Kidney capillary endothelial cell (primary cell): ENCODE results near the gene KRT80.
A peak's percentile ranks its signal among the peaks of the same experiment; 100 is the strongest.

ENCODE experiments used
- DNase-seq: peaks from one replicate; pipeline ENCODE4 v3.0.0-alpha.2; 2018; ENCODE audit warnings: low spot score

KRT80 gene

GRCh38 chr12:52130711-52131110 lies 61.1 kb downstream of the KRT80 start:
- no peak for DNase-seq

DNA sequence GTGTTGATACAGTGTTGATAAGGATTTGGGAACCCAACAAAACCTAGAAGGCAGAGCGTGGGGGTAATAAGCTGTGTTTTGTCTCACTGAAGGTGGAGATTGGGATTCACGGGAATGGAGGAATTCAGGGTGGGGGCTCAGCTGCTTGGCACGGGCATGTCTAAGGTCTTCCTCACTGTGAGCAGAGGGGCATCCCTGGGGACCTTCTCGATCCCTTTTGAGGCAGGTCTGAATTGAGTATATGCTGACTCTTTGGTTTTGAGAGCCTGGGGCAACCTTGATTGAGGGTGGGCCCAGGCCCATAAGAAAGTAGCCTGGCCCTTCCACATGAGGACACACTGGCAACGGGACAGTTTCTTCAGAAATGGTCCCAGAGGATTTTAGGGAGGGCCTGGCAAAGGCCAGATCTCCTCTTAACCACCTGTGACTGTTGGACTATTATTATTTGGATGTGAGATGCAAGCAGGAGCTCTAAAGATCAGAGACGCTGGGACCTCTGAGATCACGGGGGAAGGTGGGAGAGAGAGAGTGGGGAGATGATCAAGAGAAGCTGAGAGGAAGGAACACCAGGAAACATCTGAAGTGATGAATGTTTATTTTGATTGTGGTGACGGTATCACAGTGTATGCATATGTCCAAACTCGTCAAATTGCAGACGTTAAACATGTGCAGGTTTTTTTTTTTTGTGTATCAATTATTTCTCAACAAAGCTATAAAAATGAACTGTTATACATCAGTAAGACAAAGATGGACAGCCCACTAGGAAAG lies 63.9 kb downstream of the KRT80 start:
- DNase-seq: no peak

DNA sequence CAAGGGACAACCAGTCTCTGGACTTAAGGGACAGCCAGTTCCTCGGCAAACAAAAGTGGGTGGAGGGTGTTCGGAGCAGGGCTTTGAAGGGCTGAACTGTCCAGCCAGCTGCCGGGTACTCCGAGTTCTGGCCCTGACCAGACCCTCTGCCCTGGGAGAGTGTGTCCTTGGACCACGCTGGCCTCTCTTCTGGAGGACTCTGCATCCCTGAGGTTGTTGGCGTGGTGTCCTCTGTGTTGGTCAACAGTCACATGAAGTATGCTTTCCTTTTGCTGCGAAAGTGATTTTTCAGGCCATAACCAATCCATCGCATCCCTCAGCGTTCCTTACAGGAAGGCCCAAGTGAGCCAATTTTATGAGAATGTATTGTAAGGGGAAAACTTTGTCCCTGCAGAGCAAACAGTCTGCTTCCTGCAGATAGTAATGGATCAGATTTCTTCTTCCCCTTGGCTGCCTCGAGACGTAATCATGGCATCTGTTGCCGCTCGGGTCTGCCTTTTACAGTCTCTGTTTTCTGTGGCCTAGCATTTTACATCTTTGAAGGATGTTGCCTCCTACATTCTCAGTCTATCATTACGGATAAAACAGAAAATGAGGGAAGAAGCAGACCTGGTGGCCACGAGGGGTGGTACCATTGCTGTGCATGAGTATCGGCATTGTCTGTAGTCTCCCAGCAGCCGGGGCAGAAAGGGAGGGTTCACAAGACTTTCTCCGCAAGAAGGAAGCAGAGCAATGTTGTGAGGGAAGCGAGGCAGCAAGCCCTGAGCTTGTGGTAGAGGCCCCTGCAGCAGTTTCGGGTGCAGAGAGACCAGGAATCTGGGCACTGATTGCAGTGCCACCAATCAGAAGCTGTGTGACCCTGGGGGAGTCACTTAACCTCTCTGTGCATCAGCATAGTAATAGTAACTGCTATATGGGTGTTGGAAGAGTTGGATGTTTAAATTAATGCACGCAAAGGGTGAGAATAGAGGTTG lies 64.9 kb downstream of the KRT80 start:
- peak; percentile 46 for DNase-seq

DNA sequence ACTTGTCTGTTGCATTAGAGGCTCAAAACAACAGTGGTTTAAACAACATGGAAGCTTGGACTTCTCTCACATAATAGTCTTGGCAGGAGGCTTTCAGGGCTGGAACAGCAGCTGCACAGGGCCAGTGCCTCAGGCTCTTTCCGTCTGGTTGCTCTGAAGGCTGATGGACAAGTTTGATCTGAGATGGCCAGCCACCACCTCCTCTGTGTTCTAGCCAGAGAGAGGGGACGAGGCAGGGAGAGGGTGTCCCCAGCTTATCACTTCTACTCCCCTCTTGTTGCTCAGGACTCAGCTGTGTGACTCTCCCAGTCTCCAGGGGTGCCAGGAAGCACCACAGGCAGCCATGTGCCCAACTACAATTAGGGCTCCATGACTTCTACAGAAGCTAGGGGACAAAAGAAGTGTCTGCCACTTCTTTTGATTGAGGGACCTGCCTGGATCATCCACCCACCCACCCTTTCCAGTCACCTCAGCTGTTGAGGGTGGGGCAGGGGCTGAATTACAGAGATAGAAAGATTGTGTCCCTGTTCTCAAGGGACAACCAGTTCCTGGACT lies 65.7 kb downstream of the KRT80 start:
- DNase-seq: no peak

DNA sequence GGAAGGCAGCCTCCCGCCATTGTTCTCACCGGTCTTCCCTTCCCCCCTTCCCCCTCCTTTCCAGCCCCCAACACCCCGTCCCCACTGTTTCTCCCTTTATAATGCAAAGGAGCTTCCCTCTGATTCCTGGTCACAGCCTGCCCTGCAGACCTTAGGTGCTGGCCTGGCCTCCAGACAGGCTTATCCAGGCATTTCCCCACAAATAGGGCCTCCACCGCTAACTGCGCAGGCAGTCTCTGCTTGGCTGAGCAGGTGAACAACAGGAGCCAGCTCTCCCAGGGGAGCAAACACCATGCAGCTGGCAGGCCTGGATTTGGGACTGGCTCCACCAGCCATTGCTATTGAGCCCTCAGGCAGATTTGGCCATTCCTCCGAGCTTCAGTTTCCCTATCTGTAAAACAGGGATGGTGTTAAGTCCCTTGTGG lies 66.3 kb downstream of the KRT80 start:
- no peak for DNase-seq

DNA sequence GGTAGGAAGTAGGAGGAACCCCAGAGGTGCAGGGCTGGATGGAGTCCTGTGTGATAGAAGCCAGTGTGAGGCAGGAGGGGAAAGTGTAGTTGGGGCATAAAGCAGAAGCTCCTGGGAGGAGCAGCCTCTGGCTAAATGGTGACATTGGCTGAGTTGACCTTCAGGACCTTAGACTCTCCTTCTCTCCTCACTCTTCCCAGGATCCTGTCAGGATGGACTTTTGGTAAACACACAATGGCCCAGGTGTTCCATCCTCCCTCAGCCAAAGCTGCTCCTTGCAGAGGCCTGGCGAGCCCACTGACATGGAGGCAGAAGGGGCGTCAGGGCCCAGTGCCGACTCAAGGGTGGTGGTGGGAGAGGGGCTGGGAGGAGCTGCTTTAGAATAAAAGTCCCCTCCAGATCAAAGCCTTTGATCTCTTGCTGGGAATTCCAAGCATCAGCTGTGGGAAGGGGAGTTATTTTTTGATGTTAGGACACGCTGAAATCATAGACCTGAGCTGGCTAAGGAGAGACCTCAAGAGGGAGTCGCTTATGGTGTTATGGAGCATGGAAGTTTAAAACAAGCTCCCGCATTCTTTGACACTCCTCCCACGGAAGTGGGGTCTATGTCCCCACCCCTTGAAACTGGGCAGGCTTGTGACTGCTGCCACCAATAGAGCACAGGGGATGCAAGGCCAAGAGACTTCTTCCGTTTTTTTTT lies 68.2 kb downstream of the KRT80 start:
- no peak for DNase-seq

GRCh38 chr12:52122904-52123303 lies 68.9 kb downstream of the KRT80 start:
- DNase-seq: no peak

DNA sequence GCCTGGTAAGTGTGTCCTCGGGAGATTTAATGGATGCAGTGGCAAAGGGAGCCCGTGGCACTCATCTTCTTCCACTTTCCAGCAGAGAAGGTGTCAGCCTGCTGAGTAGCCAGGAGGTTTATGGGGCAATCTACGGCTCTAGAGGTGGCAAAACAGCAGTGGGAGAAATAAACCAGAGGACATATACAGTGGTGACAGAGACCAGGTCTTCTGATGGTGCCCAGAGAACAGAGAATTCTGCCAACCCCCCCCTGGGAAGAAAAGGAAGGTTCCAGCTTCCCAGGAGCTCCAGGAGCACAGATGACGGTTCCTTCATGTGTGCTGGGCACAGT lies 69.3 kb downstream of the KRT80 start:
- DNase-seq: no peak

GRCh38 chr12:52121824-52122539 lies 69.8 kb downstream of the KRT80 start:
- DNase-seq: peak; percentile 58

DNA sequence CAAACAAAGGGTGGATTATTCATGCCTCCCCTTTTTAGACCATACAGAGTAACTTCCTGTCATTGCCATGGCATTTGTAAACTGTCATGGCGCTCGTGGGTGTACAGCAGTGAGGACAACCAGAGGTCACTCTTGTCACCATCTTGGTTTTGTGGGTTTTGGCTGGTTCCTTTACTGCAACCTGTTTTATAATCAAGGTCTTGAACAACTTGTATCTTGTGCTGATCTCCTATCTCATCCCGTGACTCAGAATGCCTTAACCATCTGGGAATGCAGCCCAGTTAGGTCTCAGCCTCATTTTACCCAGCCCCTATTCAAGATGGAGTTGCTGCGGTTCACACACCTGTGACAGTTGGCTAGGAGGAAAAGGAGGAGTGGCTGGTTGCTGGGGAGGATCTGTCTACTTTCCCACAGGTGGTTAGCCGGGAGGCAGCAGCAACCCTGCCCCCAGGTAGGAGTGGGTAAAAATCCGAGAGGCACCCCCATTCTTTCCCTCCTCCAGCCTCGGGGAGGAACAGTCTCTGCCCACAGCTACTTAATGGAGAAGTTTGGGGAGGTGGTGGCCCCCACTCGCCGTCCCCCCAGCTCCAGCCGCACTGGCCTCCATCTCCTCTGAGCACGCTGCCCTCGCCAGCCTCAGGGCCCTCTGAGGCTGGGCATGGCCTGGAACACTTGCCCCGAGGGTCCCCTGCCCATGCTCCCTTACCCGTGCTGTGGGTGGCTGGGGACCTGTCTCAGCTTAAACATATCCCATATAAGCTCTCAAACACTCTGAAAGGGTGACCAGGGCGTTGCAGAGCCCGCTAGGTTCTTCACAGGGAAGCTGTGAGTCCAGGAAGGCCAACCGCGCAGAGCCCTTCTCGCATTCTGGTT lies 70.6 kb downstream of the KRT80 start:
- no peak for DNase-seq

DNA sequence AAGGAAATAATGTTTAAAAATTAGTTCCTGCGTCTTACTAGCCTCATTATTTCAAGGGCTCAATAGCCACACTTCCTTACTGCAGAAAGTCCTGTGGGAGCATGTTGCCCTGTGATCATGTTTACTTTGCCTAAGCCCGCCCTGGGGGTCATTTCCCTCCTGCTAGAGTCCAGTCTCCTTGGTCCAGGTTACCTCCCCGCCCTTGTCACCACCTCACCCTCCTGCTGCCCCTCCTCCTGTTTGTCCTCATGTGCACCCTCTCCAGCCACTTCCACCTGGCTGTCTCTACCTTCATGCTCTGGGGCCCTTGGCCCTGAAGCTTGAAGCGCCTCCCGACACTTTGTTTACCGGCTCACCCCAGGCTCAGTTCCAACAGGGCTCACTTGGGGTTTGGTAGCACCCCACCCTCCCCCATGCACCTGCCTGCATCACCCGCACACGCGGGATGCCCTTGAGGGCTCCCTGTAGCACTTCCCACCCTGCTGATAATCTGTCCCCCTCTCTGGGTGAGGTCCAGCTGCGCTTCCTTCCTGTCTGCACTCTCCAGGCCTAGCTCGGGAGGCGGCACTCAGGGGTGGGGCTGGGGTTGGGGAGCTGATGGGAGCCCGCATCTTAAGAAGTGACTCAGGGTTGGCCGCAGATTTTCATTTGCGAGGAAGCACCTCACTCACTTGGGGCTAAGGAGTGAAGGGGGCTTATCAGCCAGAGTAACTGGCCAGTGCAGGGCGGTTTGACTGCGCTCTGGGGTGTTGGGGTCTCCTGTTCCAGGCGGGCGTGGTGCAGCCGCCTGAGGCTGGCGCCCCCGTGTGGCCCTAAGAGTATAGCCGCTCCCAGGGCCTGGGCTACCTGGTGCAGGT lies 72.2 kb downstream of the KRT80 start:
- no peak for DNase-seq
